SU-DHL-6 (cell line): ENCODE measurements around the gene RAB31.

Experiments
- H2AFZ ChIP-seq: fragments of 200-600 bp; sonication (generic); 2 replicates; pipeline ENCODE4 v1.6.1; 2014; ENCODE audit warnings: low read depth, mild to moderate bottlenecking, moderate library complexity, mixed read lengths, antibody characterized with exemption, low read length; ENCODE audit not compliant: severe bottlenecking
- H3F3A ChIP-seq: fragments of 200-600 bp; shearing (Covaris generic); 2 replicates; pipeline ENCODE4 v1.6.0; 2016; ENCODE audit warnings: antibody characterized with exemption, mild to moderate bottlenecking; ENCODE audit not compliant: insufficient read depth
- H3K27ac ChIP-seq: fragments of 200-600 bp; sonication (generic); 2 replicates; pipeline ENCODE4 v1.5.1; 2016; ENCODE audit warnings: low read depth, mild to moderate bottlenecking, low read length, moderate library complexity, mixed read lengths
- H3K27me3 ChIP-seq: fragments of 200-600 bp; sonication (generic), shearing (Covaris generic); 2 replicates; pipeline ENCODE4 v1.6.0; 2014; ENCODE audit warnings: mild to moderate bottlenecking, low read length
- H3K36me3 ChIP-seq: fragments of 200-600 bp; sonication (generic); 2 replicates; pipeline ENCODE4 v1.6.1; 2014; ENCODE audit warnings: mild to moderate bottlenecking, low read length, mixed read lengths
- H3K4me2 ChIP-seq: fragments of 300-600, 200-600 bp; shearing (Covaris generic), sonication (generic); 2 replicates; pipeline ENCODE4 v1.6.0; 2014; ENCODE audit warnings: low read length, low read depth, mild to moderate bottlenecking; ENCODE audit not compliant: poor library complexity, severe bottlenecking
- H3K4me3 ChIP-seq: fragments of 200-600 bp; sonication (generic); 2 replicates; pipeline ENCODE4 v1.5.1; 2014; ENCODE audit warnings: antibody characterized with exemption, low read length, mild to moderate bottlenecking, mixed read lengths; ENCODE audit not compliant: insufficient read depth, poor library complexity, severe bottlenecking
- H3K79me2 ChIP-seq: fragments of 200-600 bp; sonication (generic); 2 replicates; pipeline ENCODE4 v1.6.1; 2014; ENCODE audit warnings: mild to moderate bottlenecking, low read length, moderate library complexity; ENCODE audit not compliant: insufficient read depth
- H3K9ac ChIP-seq: fragments of 200-600 bp; sonication (generic); 2 replicates; pipeline ENCODE4 v1.7.0; 2014; ENCODE audit warnings: mild to moderate bottlenecking, low read length
- H3K9me2 ChIP-seq: fragments of 200-600 bp; sonication (generic); replicated peaks from 2 replicates; pipeline ENCODE4 v1.6.1; 2014; ENCODE audit warnings: low read length; ENCODE audit not compliant: insufficient read depth
- H3K9me3 ChIP-seq: fragments of 200-600 bp; sonication (generic); 2 replicates; pipeline ENCODE4 v1.6.1; 2014; ENCODE audit warnings: low read length, mixed read lengths; ENCODE audit not compliant: insufficient read depth
- H4K20me1 ChIP-seq: fragments of 200-600 bp; sonication (generic); 2 replicates; pipeline ENCODE4 v1.6.1; 2014; ENCODE audit warnings: low read depth, mild to moderate bottlenecking, antibody characterized with exemption, low read length, moderate library complexity, mixed read lengths
- CTCF ChIP-seq: fragments of 200-600 bp; sonication (generic); IDR thresholded peaks from one replicate; pipeline ENCODE4 v1.5.1; 2017; ENCODE audit warnings: antibody characterized with exemption, mild to moderate bottlenecking, low read length, moderate library complexity; ENCODE audit not compliant: insufficient read depth, poor library complexity, severe bottlenecking
- EZH2phosphoT487 ChIP-seq: fragments of 200-600 bp; sonication (generic), shearing (Covaris generic); conservative IDR thresholded peaks from 2 replicates; pipeline ENCODE4 v1.6.1; 2018; ENCODE audit warnings: mild to moderate bottlenecking, antibody characterized with exemption, low read length, moderate library complexity, mixed read lengths

Gene RAB31

GRCh38 chr18:9788860-9789259 is 80.8 kb downstream of the RAB31 start:
- TF ChIP-seq EZH2phosphoT487 (no peak), CTCF (no peak)
- Histone ChIP-seq H3K36me3 (no peaks in the 10 kb centered on the region), H3K27ac (no peak overlapping the region), H2AFZ (no peak overlapping the region), H3K79me2 (no peaks in the 10 kb centered on the region), H3K27me3 (no peaks in the 10 kb centered on the region), H4K20me1 (no peaks in the 10 kb centered on the region), H3K9me3 (no peaks in the 10 kb centered on the region), H3K9me2 (no peaks in the 10 kb centered on the region), H3K9ac (no peak overlapping the region), H3F3A (no peaks in the 10 kb centered on the region), H3K4me2 (no peak overlapping the region), H3K4me3 (no peak overlapping the region)

GRCh38 chr18:9790261-9790660 is 82.2 kb downstream of the RAB31 start:
- H3K36me3 ChIP-seq: no peaks in the 10 kb centered on the region

GRCh38 chr18:9791991-9792390 is 83.9 kb downstream of the RAB31 start:
- H3K9ac ChIP-seq: no peak overlapping the region
- no peaks in the 10 kb centered on the region for H3K9me2 ChIP-seq
- H2AFZ ChIP-seq: no peak overlapping the region
- H3K4me2 ChIP-seq: no peak overlapping the region
- no peaks in the 10 kb centered on the region for H3K27me3 ChIP-seq
- H4K20me1 ChIP-seq: no peaks in the 10 kb centered on the region
- H3K4me3 ChIP-seq: no peak overlapping the region
- H3F3A ChIP-seq: no peaks in the 10 kb centered on the region
- H3K27ac ChIP-seq: no peak overlapping the region
- no peaks in the 10 kb centered on the region for H3K36me3 ChIP-seq
- no peak for TF ChIP-seq CTCF
- TF ChIP-seq EZH2phosphoT487: no peak
- no peaks in the 10 kb centered on the region for H3K79me2 ChIP-seq
- no peaks in the 10 kb centered on the region for H3K9me3 ChIP-seq

More at GRCh38 chr18:9790261-9790660, 82.2 kb downstream of the RAB31 start:
- H3K4me2 ChIP-seq: no peak overlapping the region
- no peak for TF ChIP-seq CTCF
- no peak for TF ChIP-seq EZH2phosphoT487
- no peak overlapping the region for H3K27ac ChIP-seq
- H3K79me2 ChIP-seq: no peaks in the 10 kb centered on the region
- no peaks in the 10 kb centered on the region for H3K27me3 ChIP-seq
- H3K9ac ChIP-seq: no peak overlapping the region
- no peak overlapping the region for H2AFZ ChIP-seq
- no peaks in the 10 kb centered on the region for H3K9me3 ChIP-seq
- H3K9me2 ChIP-seq: no peaks in the 10 kb centered on the region
- H3F3A ChIP-seq: no peaks in the 10 kb centered on the region
- no peaks in the 10 kb centered on the region for H4K20me1 ChIP-seq
- H3K4me3 ChIP-seq: no peak overlapping the region
